Gastrocnemius medialis (tissue), 4 donors: ENCODE data around the gene MACROD1.

Source experiments
- CTCF ChIP-seq, 5 experiments: fragments of 450-650 bp in 3 of 5; fragments of 200-600 bp in 2 of 5; sonication (generic) in 2 of 5; IDR thresholded peaks in 4 of 5; conservative IDR thresholded peaks in 1 of 5; 1 replicate in 4 of 5; 2 replicates in 1 of 5; pipeline ENCODE4 v1.5.1; 2016 to 2019; ENCODE audit warnings: antibody characterized with exemption in 5 of 5, mild to moderate bottlenecking in 3 of 5, moderate library complexity in 3 of 5
- POLR2A ChIP-seq, 2 donors: fragments of 450-650 bp; IDR thresholded peaks; one replicate each; pipeline ENCODE4 v1.6.1; 2017; ENCODE audit warnings: antibody characterized with exemption in 2 of 2, mild to moderate bottlenecking in 2 of 2, moderate library complexity in 2 of 2

- TF ChIP-seq CTCF (IDR thresholded peaks at IDR 0.05 in 4 of 5, conservative IDR thresholded peaks at IDR 0.05 in 1 of 5), result no peak
- TF ChIP-seq POLR2A (IDR thresholded peaks at IDR 0.05), result no peak
Observed at GRCh38 chr11:64183890-64184289, 18.0 kb upstream of the MACROD1 start.
